Activated effector memory CD4-positive, alpha-beta T cell treated with anti-CD3 and anti-CD28 coated beads, Interleukin-2, amount 50 U/mL, for 16 hours (primary cell): ENCODE results near the gene TRAPPC11.

Source experiments
- DNase-seq: peaks from one replicate; pipeline ENCODE4 v3.0.0-alpha.2; 2020

The TRAPPC11 gene

GRCh38 chr4:183760326-183760725 lies 101.2 kb downstream of the TRAPPC11 start:
- DNase-seq = no peak
